WI38 (cell line): ENCODE results near the gene VPS39.

Experiments
- H3K4me3 ChIP-seq: 2 replicates; pipeline ENCODE4 v1.5.1; 2011; ENCODE audit warnings: low read depth, mild to moderate bottlenecking, control low read depth, low read length
- TF ChIP-seq, protein P1 (sequence below): IDR thresholded peaks from 2 replicates; pipeline ENCODE4 v1.5.1; 2012; ENCODE audit warnings: low read depth, mild to moderate bottlenecking, control low read depth, low read length

VPS39 gene

DNA sequence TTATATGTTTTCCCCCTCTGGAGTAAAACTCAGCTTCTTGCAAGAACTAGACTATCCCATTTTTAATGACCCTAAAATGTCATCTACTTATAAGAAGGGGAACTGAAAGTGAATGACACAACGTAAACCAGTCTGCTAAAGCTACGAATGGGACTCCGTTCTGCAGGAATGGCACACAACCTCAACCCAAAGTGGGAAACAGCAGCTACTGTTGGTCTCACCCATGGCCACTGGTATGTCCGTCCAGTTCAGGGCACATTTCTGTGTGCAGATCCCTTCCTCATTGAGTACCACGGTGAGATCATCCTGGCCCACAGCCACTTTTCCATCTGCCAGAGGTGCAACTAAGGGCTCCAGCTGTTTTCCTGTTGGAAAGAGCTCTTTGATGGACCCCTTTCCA is 23.8 kb downstream of the VPS39 start:
- H3K4me3 ChIP-seq, result no peak overlapping the region
- TF ChIP-seq, protein P1, sequence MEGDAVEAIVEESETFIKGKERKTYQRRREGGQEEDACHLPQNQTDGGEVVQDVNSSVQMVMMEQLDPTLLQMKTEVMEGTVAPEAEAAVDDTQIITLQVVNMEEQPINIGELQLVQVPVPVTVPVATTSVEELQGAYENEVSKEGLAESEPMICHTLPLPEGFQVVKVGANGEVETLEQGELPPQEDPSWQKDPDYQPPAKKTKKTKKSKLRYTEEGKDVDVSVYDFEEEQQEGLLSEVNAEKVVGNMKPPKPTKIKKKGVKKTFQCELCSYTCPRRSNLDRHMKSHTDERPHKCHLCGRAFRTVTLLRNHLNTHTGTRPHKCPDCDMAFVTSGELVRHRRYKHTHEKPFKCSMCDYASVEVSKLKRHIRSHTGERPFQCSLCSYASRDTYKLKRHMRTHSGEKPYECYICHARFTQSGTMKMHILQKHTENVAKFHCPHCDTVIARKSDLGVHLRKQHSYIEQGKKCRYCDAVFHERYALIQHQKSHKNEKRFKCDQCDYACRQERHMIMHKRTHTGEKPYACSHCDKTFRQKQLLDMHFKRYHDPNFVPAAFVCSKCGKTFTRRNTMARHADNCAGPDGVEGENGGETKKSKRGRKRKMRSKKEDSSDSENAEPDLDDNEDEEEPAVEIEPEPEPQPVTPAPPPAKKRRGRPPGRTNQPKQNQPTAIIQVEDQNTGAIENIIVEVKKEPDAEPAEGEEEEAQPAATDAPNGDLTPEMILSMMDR, result no peak

DNA sequence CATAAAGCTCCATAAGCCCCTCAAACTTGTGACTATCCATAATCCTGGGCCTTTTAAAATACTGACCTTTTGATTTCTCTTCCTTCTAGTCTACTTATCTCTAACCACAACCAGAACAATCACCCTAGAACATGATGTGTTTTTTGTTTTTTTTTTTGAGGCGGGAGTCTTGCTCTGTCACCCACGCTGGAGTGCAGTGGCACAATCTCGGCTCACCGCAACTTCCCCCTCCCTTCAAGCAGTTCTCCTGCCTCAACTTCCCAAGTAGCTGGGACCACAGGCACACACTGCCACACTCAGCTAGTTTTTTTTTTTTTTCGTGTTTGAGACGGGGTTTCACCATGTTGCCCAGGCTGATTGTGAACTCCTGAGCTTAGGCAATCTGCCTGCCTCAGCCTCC is 25.1 kb downstream of the VPS39 start:
- no peak overlapping the region for H3K4me3 ChIP-seq
- TF ChIP-seq, protein P1, result no peak

DNA sequence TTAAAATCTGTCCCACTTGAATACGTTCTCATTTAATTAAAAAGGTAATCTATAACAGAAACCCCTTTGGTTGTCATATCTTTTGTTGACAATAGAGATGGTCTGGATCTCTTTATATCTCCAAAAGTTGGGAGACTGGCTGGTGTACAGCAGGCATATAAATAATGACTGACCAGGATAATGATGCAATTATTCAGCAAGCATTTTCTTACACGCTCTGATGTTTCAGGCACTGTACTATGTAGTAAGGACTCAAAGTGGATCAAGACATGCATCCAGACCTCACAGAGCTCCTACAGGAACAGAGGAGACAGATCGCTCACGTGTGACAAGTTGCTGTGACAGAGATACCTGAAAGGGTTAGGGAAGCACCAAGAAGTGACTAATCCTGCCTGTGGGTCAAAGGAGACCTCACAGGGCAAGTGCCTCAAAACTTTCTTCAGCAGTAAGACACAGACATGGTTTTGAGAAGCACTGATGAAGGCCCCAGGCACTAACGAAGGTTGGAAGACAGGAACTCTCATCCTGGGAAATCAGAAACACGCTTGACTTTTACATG is 25.7 kb downstream of the VPS39 start:
- TF ChIP-seq, protein P1, result no peak
- no peak overlapping the region for H3K4me3 ChIP-seq

DNA sequence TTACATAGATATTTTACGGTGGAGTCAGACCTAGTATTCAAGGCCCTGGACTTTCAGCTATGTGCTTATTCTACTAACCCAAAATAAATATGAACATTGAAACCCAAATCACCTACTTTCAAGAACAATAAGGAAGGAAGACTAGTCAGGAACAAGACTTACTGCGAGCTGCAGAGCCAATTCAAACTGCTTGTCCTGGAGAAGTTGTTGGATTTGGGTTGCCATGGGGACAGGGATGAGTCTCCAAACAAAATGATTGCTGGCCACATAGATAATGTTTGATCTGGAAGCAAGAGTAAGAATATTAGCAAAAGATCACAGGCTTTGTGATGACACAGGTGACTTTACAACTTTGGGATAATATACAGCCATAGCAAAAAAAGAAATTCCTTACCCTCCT is 30.0 kb downstream of the VPS39 start:
- no peak overlapping the region for H3K4me3 ChIP-seq
- TF ChIP-seq, protein P1, result no peak

DNA sequence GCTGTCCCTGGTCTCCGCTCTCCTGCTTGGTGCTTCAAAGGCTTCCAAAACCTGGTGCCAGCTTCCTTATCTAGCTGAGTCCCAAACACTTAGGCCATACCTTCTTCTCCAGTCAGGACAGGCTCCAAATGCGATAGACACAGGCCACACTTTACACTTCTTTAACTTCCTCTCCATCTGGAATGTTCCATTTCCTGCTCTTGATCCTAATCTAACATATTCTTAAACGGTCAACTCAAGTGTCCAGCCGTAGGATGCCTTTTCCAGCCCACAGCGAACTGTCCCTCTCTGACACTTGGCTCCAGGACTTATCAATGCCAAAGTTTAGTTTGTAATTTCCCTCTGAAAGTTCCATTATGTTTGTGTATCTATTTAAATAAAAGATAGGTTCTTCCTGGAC is 32.4 kb downstream of the VPS39 start:
- TF ChIP-seq, protein P1, result no peak
- H3K4me3 ChIP-seq, result no peak overlapping the region

GRCh38 chr15:42172475-42172874 is 35.6 kb downstream of the VPS39 start:
- TF ChIP-seq, protein P1, result no peak
- H3K4me3 ChIP-seq, result no peak overlapping the region

DNA sequence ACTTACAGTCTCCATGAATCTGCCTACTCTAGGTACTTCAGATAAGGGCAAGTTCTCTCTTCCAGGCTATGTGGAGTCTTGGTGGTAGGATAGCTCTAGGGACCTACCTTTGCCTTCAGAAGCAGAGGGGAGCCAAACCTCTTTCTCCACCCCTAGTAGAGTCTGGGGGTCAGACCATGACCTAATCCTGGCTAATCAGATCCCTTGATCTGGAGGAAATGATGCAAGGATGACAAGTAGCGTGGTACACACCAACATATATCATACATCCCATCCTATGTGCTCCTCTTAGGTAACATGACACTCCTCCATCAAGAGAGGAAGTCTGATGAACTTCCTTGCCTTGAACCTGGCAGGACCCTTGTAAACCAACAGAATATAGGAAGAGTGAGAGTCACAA is 36.3 kb downstream of the VPS39 start:
- TF ChIP-seq, protein P1, result no peak
- H3K4me3 ChIP-seq, result no peak overlapping the region
